Suprapubic skin (tissue), 4 donors: Measurements from ENCODE around the gene RAPGEF6.

Experiments
- EP300 ChIP-seq: sonication (generic); formaldehyde crosslinking; IDR thresholded peaks from one replicate; pipeline ENCODE4 v1.6.1; 2017; ENCODE audit warnings: antibody characterized with exemption
- POLR2A ChIP-seq, 2 donors: fragments of 450-650 bp; IDR thresholded peaks; one replicate each; pipeline ENCODE4 v1.6.1; 2017; ENCODE audit warnings: antibody characterized with exemption in 2 of 2, mild to moderate bottlenecking in 2 of 2, moderate library complexity in 2 of 2
- POLR2AphosphoS5 ChIP-seq, 3 donors: sonication (generic); formaldehyde crosslinking; IDR thresholded peaks; one replicate each; pipeline ENCODE4 v1.6.1; 2017; ENCODE audit warnings: antibody characterized with exemption in 3 of 3
- TF ChIP-seq, protein P1 (sequence below), 2 donors: fragments of 200-600 bp in 1 of 2; fragments of 450-650 bp in 1 of 2; sonication (generic) in 1 of 2; IDR thresholded peaks; one replicate each; pipeline ENCODE4 v1.5.1; 2016 to 2019; ENCODE audit warnings: antibody characterized with exemption in 2 of 2, mild to moderate bottlenecking in 1 of 2, moderate library complexity in 1 of 2

GRCh38 chr5:131682826-131683225, 47.8 kb upstream of the RAPGEF6 start:
- TF ChIP-seq POLR2AphosphoS5 (IDR thresholded peaks at IDR 0.05) (no peak), EP300 (no peak), POLR2A (IDR thresholded peaks at IDR 0.05) (no peak)
- TF ChIP-seq, protein P1, sequence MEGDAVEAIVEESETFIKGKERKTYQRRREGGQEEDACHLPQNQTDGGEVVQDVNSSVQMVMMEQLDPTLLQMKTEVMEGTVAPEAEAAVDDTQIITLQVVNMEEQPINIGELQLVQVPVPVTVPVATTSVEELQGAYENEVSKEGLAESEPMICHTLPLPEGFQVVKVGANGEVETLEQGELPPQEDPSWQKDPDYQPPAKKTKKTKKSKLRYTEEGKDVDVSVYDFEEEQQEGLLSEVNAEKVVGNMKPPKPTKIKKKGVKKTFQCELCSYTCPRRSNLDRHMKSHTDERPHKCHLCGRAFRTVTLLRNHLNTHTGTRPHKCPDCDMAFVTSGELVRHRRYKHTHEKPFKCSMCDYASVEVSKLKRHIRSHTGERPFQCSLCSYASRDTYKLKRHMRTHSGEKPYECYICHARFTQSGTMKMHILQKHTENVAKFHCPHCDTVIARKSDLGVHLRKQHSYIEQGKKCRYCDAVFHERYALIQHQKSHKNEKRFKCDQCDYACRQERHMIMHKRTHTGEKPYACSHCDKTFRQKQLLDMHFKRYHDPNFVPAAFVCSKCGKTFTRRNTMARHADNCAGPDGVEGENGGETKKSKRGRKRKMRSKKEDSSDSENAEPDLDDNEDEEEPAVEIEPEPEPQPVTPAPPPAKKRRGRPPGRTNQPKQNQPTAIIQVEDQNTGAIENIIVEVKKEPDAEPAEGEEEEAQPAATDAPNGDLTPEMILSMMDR (IDR thresholded peaks at IDR 0.05): no peak
